Hematopoietic multipotent progenitor cell treated with erythropoietin and hydrocortisone succinate and interleukin-3 and kit ligand, for 4 days (in vitro differentiated cells): ENCODE results near the gene ZBTB7B.
"Not testable (repeated sequence)": the region's sequence is repeated elsewhere in the genome, so short reads cannot be mapped to it uniquely, and the experiment has no call there.

Experiments
- DNase-seq: peaks from one replicate; pipeline ENCODE4 v3.0.0-alpha.2; 2015

Gene ZBTB7B

GRCh38 chr1:154969246-154969645 is 33.4 kb upstream of the ZBTB7B start:
- no peak for DNase-seq

DNA sequence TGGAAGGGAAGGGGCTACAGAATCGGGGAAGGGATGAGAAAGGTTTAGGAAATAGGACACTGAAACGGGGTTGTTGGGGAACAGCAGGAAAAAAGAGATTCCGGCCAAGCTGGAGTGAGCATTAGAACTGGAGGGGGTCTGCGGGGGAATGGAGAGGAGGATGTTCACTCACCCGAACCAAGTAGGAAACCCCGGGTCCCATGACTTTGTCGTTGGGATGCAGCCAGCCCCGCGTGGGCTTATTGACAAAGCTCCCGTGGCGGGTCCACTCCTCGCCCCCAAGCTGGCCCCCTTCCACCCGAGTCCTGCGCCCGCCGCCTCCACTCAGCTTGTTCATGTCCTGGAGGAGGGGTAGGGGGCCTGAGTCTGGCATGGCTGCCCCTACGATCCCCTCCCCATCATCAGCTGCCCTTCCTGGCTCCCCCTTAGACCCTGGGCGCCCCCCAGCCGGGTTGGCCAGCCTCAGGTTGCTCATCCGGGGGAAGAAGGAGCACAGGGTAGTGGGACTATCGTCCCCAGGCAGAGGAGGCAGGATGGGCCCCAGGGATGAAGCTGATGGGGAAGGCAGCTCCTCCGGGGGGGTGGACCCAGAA is 32.6 kb upstream of the ZBTB7B start:
- no peak for DNase-seq

DNA sequence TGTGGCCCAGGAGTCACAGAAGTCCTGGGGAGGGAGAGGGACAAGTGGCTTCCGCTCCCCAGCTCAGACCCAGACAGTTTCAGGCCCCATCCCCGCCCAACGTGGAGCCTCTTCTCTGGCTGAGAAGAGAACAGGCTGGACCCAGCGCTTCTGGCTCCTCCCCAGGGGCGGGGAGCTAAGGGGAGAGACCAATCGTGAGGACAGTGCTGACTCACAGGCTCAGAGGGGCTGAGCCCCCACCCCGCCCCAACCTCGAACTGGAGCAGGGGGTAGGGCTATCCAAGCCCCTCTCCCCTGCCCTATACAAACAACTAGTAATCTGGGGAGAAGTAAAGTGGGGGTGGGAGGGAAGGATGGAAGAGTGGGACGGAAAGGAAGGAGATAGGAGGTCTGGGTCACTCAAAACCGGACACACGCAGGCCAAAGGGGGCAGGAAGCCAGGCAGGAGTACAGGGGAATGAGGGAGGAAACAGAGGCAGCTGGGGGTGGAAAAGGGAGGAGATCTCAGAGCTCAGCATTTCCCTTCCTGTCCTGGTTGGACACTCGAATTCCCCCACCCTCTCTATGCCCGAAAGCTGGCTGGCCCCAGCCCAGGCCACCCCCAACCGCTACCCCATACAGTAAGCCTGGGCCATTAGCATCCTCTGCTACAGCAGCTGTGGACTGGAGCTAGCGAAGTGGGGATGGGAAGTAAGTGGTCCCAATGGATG is 31.8 kb upstream of the ZBTB7B start, which contains the start of gene SHC1:
TSS of gene SHC1 (minus strand) at position 117 of the 710 bp plus-strand sequence. CDS start 221 bp downstream, outside the sequence.
- DNase-seq: peak; percentile 95

DNA sequence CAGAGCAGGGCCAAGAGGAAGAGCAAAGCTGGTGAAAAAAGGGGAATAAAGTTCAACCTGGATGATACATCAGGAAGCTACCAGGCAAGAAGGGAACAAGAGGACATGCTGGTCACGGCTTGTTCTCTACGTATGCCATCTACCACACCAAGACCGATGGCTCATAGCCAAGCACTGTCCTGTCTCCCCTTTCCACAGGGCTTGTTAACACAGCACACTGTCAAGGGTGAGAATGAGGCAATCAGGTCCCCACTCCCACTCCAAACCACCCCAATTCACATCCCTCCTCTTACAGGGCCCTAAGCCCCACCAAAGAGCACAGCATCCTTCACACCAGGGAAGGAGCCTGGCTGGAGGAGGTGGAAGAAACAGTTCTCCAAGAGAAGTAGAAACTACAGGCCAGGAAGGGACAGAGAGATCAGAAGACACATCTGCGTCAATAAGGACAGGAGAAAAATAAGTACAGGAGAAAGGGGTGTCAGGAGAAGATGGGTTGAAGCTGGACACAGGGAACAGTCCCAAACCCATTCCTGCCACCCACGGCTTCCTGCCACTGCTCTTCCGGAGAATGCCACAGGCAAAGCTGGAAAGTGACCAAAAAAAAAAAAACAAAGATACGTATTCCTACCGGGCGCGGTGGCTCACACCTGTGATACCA is 31.1 kb upstream of the ZBTB7B start:
- DNase-seq: no peak

GRCh38 chr1:154972213-154972516 is 30.4 kb upstream of the ZBTB7B start:
- DNase-seq: no peak

DNA sequence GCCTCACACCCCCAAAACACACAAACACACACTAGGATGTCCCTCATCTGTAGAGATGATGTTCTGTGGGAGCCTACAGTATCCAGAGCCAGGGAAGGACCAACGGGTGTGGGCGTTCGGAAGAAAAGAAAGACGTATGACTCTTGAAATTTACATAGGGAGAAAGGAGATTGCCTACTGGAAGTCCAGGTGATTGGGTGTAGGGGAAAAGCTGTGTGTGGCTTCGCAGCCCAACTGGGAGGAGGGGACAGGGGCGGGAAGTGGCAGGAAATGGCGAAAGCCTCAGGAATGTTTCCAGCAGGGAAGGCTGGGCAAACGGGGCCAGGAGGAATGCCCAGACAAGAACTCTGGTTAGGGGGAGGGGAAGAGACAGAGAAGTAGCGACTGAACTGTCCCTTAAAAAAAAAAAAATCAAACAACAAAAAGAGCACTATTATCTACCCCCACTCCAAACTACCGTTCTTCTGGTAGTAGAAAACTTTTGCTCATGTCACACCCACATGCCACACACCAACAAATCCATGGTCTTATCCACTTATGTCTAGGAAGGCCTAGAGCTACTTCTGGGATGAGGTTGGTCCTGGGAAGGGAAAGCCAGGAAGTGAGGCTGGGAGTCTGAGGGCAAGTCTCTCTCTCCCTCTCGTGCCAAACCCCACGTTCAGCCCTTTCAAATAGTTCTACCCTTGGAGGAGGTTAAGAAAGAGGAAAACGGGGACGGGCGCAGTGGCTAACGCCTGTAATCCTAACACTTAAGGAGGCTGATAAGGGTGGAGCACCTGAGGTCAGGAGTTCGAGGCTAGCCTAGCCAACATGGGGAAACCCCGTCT is 29.9 kb upstream of the ZBTB7B start:
- no peak for DNase-seq

DNA sequence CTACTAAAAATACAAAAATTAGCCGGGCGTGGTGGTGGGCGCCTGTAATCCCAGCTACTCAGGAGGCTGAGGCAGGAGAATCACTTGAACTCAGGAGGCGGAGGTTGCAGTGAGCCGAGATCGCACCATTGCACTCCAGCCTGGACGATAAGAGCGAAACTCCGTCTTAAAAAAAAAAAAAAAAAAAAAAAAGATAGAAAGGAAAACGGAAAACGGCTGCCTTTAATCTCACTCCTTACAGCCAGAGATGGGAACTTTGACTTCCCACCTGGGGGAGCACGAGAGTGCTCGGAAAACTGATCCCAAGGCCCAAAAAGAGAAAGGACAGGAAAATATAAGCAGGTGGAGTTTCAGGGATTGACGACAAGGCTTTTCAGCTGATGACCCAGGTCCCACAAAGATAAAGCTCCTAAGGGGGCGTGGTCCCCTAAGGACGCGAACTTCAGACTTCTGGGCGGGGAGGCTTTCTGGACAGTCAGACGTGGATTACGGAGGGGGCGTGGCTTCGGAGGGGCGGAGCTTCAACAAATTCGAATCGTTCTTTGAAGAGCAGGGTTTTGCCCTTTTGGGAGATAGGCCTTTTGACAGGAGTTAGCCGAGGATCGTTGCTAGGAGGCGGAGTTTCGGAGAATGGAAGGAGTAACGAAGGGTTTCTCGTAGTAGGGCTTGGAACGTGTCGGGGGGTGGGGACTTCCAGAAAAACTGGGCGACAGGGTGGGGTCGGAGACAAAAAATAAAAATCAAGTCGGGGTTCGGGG is 29.1 kb upstream of the ZBTB7B start:
- DNase-seq: peak; percentile 100

DNA sequence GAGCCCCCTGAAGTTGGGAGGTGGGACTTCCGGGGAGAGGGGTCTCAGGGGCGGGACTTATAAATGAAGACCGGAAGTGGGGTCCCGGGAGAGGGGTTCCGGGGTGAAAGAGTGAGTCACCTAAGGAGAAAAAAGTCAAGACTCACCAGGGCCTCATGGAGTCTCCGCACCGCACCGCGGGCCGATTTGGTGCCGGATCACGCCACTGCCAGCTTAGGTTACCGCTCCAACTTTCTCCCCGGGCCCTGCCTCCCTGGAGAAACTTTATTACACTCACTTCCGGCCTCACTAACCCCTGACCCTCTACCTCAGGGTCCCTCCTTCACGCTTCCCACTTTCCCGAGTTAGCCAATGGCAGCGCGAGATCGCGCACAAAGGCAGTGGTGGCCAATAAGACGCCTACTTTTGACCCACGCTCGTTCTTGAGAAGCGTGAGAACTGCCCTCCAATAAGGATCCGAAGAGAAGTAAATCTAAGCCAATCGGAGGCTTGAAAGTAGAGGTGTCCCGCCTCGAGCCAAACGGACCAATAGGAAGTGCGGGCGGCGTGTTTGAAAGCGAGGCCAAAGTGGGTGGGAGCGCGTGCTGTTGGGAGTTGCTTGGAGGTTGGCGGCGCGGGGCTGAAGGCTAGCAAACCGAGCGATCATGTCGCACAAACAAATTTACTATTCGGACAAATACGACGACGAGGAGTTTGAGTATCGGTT is 28.3 kb upstream of the ZBTB7B start, which contains the start of gene CKS1B:
TSS of gene CKS1B (plus strand) at position 580 of the 706 bp plus-strand sequence. CDS start at position 645, 65 bp downstream.
- DNase-seq: peak; percentile 100

DNA sequence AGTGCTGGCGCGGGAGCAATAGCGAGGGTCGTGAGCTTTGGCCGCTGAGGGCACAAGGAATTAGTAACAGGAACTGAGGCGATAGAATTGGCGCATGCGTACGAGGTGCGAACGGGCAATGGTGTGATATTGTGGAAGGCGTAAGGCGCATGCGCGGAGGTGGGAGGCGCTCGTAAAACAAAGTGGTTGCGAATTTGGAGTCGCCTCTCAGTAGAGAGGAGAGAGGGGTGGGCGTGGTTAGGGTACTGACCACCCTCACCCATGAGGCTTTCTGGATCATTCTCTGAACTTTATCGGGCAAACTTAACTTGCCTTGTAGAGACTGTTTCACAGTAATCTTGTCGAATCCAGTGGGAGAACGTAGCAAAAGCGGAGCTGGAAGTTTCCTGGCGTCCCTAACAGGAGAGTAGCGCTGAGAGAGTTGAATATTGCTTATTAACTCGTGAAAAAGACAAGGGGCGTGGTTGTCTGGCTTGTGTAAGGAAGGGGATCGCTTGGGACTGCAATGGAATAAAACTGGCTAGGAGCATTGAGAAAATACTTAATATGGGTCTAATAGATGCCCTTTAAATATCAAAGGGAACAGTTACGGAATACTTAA is 27.7 kb upstream of the ZBTB7B start:
- peak; percentile 99 for DNase-seq

GRCh38 chr1:154975409-154976059 is 27.1 kb upstream of the ZBTB7B start:
- DNase-seq: peak; percentile 77

- not testable (repeated sequence) for DNase-seq
Observed at GRCh38 chr1:154977762-154978161, 24.8 kb upstream of the ZBTB7B start.

- no peak for DNase-seq
Observed at GRCh38 chr1:154978360-154978759, 24.2 kb upstream of the ZBTB7B start.

GRCh38 chr1:154982341-154982740 is 20.3 kb upstream of the ZBTB7B start:
- DNase-seq: peak; percentile 45

GRCh38 chr1:154982897-154983648 is 19.5 kb upstream of the ZBTB7B start, which contains the start of gene FLAD1:
Gene FLAD1 (plus strand): TSS chr1:154983344. CDS start chr1:154983695, 351 bp downstream.
- peak; percentile 100 for DNase-seq

DNA sequence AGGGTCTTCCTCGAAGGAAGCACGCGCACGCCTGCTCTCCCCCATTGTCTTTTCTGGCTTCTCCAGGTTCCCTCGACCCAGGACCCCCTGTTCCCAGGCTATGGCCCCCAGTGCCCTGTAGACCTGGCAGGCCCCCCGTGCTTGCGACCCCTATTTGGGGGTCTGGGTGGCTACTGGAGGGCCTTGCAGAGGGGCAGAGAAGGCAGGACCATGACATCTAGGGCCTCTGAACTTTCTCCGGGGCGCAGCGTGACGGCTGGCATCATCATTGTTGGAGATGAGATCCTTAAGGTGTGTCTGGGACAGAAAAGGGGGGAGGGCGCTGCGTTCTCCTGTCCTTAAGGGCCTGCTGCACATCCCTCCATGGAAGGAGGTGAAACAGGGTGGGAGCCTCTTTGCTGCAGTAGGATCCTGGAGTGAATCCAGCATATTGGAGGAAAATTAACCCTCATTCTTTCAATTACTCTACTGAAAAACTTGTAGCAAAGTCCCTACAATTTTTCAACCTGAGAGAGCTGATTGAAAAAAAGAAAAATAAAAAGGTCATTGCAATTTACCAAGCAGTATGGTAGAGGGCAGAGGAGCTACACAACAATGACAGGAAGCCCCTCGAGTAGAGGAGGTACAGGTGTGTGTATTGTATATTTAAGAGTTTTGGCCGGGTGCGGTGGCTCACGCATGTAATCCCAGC is 18.7 kb upstream of the ZBTB7B start:
- DNase-seq: no peak

GRCh38 chr1:154986736-154987135 is 15.9 kb upstream of the ZBTB7B start:
- DNase-seq: not testable (repeated sequence)

DNA sequence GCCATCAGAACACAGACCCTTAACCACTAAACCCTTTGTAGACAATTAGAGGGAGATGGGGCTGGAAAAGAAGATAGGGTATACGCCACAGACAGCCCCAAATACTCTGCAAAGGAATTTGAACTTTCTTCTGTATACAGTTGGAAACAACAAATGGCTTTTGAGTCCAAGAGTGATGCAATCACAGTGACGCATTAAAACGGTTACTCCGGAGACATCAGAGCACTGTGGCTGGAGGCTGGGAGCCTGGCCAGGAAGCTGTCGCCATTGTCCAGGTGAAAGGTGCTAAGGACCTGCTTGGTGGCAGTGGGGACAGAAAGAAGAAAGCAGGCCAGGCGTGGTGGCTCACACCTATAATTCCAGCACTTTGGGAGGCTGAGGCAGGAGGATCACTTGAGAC is 15.3 kb upstream of the ZBTB7B start:
- DNase-seq: no peak

GRCh38 chr1:154988058-154988954 is 14.3 kb upstream of the ZBTB7B start:
- DNase-seq: peak; percentile 66
